Daoy (cell line): ENCODE results near the gene PIMREG. TPM values are rescaled to one million over a fixed set of nuclear protein-coding genes. Genes with fewer than 3 reads are reported as not detected.

ENCODE experiments used
- DNase-seq: peaks from one replicate; pipeline ENCODE4 v3.0.0-alpha.2; 2015; ENCODE audit warnings: low read depth
- total RNA-seq: library from RNA; depleted of rRNA; stranded (reverse); fragments of >200 nt; shearing (Covaris generic); gene quantifications from 2 replicates; pipeline ENCODE4 v1.2.3, GENCODE V29; 2014

PIMREG gene
- total RNA-seq, 1 experiment from 2014 or later: 70.6 TPM

DNA sequence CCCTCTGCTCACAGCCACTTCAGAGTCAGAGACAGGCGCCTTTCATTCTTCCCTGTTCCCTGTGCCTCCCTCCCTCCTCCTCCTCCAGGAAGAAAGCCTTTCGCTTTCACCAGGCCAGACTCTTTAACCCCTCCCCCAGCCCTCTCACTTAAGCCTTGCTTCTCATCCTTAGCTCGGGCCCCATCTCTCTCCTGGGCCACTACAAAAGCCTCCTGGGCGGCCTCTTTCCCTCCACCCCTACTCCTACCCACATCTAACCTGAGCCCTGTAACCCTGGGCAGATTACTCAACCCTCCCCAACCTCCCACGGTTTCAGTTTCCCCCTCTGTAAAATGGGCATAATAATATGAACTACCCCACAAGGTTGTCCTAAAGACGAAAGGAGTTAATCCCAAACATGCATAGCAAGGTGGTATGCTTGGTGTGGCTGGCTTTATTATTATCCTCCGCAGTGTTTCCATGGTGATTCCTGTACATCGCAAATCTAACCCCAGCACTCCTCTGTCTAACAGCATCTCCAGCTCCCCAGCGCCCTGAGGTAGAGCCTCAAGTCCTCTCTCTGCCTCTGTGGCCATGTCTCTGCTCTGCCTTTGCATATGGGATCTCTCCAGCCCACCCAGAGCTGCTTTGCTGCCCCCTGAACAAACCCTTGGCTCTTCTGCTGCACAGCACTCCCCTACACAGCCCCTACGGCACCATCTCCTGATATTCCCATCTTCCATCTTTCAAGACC, 17.7 kb downstream of the PIMREG start:
- DNase-seq: no peak

DNA sequence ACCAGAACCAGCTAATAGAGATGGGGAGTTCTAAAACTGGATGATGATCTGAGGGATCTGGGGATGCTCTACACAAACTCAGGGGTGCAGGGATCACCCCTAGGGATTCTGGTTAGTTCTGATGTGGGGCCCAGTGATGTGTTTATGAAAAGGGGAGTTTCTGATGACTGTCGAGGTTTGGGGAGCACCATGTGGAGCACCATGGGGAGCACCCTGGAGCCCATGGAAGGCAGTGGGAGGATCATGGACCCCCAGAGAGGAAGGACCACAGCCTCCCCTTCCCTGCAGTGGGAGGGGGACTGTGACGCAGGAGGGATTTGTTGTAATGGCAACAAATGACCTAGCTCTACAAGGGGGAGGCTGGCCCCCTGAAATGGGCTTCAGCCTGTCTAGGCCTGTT, 18.4 kb downstream of the PIMREG start:
- no peak for DNase-seq

DNA sequence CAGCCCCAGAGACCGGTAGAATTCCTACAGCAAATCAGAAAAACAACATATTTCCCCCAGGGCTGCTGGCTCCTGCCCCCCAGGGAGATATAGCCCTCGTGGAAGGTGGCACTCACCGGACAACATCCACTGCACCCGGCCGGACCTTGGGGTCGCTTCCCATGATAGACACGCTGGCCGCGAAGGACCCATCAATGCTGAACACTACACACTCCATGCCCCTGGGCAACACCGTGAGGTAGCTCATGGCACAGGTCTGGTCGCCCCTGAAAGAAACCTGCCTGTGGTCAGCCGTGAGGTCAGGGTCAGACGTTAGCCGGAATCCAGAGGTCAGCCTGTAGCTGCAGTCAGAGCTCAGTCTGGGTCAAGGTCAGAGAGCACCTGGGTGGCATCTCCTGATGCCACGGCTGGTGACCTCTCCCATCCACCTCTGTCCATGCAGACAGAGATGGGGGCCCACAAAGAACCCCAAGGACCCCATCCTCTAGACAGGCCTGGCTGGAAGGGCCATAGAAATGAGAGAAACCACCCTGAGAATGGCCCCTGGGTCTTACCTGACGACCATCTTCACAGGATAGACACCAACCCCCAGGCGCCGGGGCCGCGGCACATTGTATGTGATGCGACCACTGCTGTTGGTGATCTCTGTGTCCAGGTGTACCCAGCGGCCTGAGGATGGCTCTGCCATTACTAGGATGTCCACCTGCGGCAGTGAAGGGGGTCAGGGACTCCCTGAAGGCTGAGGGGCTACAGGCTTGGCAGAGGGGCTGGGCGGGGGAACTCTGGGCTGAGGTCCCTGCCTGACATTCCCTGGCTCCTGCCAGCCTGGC, 19.6 kb downstream of the PIMREG start:
- DNase-seq: no peak

DNA sequence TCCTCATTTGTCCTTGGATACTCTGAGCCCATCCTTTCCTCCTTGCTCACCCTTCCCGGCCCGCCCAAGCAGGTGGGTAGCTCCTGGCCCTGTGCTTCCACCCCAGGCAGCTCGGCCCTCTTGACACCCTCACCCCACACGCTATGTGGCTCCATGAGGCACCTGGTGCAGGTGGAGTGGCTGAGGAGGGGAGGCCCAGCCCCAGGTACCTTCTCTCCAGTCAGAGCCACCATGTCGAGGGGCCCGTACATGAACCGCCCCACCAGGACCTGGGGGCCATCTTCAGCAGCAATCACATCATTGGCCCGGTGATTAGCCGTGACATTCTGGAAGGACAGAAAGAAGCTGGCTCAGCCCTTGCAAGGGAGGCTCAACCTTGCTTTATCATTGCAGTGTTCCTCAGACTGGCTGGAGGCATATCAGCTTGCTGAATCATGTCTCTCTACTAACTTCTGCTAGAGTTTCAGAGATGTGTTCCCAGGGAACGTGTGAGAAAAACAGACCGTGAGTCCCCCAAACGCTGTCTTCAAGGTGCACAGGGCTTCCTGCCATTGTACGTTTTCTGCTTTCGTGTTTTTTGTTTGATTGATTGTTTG, 20.3 kb downstream of the PIMREG start:
- no peak for DNase-seq

DNA sequence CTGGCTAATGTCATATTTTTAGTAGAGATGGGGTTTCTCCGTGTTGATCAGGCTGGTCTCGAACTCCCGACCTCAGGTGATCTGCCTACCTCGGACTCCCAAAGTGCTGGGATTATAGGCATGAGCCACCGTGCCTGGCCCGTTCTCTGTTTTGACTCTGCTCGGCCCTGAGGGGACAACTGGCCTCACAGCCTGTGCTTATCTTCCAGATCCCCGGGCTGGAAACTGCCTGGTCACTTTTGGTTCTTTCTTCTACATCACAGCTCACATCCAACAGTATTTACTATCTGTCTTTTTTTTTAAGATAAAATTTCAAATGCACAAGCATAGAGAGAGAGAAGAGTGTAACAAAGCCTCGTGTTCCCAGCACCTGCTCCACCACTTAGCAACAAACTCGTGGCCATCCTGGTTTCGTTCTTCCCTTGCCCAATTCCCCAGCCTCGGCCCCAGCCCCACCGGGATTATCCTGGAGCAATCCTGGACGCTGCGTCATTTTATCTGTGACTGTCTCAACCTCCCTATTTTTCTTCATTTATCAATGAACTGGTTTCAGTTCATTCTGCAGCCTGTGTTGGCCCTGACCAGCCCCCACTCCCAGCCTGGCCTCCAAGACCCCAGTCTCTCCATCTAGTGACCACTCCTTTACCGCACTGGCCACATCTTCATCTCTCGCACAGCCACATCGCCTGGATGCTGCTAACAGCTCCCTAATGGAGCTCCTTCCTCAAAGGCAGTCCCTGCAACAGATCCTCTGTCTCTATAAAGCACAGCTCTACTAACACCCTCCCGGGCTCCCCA, 21.1 kb downstream of the PIMREG start:
- no peak for DNase-seq

DNA sequence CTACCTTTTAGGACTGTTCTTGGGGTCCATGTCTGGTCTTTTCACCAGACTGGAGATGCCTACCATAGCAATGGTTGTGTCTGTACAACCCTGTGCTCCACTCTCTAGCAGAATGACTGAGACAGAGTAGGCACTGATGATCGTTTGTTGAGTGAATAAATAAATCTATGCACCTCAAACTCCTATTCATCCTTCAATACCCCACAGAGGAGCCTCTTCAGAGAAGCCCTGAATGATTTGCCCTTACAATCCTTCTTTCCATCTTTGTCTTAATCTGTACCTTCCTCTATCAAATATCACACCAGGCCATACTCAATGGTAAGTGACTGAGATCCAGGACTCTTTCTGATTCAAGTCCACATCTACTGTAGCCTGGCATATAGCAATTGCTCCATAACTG, 23.3 kb downstream of the PIMREG start:
- no peak for DNase-seq

DNA sequence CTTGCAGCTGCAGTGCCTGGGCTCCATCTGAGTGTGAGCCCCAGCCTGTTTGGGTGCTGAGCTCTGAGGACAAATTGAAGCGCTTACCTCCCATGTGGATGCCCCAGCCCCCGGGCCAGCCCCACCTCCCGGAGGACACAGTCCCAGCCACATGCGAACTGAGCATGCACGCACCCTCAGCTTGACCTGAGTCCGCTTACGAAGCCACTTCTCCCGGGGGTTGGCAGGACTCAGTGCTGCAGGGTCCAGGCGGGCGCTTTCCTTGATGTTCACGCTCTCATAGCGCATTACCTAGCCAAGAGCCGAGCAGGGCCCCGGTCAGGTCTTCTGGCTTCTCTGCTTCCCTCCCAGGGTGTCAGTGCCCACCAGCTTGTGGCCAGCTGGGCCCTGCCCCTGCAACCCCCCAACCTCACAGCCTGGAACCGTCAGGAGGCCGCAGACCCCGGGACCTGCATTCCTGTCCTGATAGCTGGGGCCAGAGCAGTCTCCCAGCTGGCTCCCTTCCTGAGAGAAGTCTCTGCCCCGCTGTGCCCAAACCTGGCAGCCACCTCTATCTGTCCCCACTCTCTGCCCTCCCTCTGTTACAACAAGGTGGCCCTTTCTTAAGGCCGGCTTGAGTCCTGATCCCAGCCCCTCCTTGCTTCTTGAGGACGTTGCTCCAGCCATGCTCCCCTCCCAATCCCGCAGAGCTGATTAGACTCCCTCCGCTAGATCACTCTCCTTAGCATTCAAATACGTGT, 24.0 kb downstream of the PIMREG start:
- no peak for DNase-seq

DNA sequence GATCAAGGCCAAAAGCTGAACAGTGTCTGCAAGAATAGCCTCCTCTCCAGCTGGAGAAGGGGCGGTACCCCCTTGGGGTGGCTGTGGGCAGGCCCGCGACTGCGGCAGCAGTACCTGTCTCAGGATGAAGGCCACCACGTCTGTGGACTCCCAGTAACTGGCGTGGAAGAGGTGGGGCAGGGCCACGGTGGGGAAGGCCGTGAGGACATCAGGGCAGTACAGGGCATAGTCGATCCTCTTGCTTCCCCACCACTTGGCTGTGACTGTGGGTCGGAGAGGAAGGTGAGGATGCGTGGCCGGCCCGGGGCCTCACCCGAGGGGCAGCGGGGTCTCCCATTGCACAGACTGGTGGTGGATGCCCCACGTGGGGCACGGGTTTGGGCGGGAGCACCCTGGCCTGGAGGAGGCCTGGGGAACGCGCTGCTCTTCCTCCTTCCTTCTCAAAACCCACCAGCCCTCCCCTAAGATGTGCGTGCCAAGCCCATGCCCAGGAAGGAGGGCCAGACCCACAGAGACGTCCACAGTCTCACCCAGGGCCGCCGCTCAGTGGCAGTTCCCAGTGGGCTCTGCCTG, 26.0 kb downstream of the PIMREG start:
- DNase-seq: no peak

DNA sequence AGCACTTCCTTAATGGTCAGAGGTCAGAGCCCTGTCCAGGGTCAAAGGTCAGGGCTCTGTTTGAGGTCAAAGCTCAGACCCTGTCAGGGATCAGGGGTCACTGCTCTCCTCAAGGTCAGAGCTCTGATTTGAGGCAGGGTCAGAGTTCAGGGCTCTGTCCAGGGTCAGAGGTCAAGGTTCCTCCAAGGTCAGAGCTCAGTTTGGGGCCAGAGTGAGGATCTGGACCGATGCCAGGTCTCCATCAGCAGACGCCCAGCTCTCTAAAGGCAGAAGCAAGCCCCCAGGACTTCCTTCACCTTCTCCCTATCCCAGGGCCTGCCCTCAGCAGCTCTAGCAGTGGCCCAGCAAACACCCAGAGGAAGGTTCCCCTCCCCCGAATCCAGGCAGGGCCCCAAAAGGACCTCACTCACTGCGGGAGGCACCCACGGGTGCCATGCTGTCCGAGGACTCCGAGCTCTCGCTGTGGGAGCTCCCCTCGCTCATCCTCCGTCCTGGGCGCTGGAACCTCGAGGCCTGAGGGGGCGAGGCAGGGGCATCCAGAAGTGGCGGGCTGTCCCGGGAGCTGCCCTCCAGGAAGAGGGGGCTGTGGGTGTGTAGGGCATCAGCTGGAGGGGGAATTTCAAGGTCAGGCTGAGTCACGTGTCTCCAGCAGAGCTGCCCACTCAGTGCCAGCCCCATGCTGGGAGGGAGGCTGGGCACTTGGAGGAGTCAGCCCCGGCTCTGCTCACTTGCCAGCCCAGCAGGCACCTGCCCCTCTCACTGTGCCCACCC, 26.7 kb downstream of the PIMREG start:
- DNase-seq: no peak

DNA sequence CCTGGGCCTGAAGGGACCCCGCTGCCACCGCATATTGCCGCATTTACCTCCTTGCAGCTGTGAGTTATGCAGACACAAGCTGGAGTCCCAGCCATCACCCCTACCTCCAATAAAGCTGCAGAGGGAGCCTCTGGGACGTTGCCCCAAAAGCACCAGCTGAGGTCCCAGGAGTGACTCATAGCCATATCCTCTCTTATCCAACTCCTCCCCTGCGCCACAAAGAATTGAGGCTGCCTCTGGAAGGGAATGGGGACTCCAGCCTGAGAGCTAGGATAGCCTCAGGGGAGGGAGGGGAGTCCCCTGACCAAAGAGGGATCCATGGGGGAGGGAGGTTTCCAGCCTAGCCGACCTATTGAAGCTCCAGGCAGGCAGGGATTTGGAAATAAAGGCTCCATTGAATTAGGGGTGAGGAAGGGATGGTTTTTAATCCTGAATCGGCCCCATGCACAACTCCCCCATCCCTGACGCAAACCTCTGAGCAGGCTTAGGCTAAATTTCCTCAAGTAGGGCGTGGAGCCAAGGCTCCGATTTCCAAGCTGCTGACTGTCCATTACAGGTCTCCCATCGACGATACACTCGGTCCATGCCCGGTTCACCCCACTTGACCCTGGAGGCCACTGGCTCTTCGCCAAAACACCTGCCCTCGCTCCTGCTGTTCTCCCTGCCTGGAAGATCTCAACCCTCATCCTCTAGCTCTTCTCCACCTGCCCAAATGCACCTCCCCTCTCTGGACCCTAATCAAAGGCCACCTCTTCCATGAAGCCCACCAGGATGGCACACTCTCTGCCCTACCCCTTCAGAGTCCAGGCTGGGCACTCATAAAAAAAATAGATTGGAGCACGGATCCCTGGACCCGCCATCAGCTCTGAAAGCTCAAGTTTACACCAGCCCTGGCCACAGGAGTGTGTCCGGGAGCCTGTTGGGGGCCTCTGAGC, 27.5 kb downstream of the PIMREG start:
- peak; percentile 89 for DNase-seq

DNA sequence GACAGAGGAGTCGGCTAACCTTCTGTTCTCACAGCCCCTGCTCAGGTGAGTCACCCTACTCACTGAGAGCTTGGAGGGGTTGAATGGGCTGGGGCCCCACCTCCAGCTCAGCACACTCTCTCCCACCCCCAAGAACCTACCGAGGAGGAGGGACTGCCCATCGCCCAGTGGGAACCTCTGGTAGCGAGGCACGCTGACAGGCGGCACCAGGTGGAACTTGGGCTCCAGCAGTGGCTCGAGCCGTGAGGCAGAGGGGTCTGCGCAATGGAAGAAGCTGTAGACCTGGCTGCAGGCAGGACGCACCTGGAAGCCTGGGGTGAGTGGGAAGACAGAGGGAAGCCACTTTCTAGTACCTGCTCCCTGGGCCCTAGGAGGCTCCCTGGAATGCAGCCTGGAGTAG, 28.3 kb downstream of the PIMREG start:
- DNase-seq: no peak

DNA sequence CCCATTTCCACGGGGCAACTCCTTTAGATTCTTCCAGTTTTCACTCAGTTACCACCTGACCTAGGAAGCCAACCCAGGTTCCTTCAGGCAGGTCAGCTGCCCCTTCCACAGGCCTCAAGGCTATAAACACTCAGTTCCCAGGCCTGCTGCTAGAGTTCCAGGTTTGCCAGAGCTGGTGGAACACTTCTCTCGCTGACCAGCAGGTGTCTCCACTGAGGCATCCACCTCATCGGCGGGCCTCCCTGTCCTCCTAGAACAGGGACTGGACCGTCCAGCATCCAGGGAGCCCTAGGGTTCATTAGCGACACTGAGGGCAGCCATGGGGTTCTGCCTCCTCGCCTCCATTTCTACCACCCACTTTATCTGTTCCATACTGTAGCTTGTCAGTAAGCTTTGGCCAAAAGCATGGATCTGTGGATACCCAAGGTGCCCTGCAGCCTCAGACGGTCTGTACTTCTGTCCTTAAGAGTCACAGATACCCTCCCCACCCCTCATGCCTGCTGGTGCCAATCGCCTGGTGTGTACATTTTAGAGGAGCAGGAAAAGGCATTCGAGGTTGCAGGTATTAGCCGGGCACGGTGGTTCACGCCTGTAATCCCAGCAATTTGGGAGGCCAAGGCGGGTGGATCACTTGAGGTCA, 29.0 kb downstream of the PIMREG start:
- peak; percentile 77 for DNase-seq

DNA sequence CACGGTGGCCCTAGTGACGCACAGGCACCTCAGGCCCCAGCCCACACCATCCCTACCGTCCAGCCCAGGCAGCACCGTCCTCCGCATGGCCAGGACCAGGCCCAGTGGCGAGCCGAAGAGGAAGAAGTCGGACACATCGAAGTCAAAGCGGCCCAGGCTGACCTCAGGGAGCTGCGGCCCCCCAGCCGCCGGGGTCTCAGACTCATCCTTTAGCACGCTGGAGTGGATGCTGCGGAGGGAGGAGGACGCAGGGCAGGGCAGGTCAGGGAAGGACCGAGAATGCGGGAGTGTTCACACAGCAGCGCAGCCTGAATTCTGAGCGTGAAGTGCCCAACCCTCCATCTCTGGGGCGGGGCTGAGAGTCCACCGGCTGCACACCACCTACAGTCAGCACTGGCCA, 30.1 kb downstream of the PIMREG start:
- DNase-seq: no peak

DNA sequence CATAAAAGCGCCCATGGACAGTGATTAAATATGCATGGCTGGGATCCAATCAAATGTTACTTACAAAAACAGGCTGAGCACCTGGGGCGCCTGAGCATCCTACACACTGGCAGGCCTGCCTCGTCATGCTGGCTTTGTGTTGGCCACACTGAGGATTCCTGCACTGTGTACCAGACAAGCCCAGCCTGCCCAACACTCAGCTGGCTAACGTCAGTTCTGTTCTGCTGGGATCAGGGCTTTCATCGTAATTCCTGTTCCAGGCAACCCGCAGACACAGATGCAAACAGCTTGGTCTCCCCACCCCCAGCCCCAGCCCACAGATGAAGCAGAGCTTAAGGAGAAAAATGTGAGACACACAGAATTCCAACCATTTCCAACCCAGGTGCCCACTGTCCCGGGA, 30.7 kb downstream of the PIMREG start:
- DNase-seq: no peak

DNA sequence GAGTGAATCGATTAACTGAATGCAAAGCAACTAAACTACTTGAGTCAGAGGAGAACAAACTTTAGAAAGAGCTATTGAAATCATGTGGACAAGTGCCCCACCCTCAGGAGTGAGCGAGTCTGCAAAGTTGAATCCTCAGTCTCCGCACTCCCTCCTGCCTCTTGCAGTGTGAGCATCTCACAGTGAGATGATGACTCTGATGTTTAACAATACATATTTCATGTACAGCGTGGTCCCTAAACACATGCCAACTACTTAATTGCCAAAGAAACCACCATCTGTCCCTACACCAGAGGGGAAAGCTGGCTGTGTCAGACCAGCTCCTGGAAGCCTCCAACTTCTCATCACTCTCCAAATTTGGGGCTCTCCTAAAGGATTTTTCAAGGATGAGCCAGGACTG, 31.2 kb downstream of the PIMREG start:
- no peak for DNase-seq

DNA sequence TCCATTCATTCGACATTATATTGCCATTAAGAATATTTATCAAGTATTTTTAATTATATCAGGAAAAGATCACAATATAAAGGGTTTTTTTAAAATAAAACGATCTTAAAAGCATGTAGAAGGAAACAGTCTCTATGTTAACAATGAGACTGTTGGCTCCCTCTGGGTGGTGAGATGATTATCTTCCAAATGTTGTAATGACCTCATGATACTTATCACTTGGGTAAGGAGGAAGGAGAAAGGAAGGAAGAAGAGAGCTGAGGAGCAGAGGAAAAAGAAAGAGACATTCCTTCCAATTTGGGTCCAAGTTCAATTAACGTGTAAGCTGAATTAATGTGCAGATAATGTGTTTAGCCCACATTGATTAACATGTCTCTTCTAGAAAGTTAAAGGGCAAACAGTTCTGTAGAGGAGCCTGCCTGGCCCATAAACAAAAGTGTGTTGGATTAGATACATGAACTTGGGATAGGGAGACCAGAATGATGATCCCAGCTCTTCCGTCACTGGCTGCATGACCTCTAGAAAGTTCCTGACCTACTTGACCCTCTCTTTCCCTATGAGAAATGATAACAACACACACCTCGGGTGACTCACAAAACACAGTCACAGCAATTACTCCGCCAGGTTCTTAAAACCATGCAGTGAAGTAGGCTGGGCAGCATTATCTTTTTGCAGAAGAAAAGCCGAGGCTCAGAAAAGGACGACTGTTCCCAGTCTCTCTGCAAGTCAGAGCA, 32.0 kb downstream of the PIMREG start:
- no peak for DNase-seq

DNA sequence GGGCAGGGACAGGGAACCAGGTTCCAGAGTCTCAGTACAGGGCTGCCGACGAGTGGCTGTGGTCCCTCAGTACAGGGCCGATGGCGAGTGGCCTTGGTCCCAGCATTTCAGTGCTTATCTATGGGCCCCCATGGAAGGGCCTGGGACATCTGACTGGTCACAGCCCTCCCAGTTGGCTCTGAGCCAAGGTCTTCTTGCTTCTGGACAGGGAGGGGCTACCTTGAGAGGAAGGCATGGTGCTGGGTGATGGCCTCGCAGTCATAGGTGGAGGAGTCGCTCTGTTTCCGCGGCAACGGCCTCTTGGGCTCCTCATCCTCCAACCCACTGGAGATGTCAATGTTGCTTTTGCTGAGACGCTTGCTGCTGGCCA, 32.5 kb downstream of the PIMREG start:
- DNase-seq: no peak

DNA sequence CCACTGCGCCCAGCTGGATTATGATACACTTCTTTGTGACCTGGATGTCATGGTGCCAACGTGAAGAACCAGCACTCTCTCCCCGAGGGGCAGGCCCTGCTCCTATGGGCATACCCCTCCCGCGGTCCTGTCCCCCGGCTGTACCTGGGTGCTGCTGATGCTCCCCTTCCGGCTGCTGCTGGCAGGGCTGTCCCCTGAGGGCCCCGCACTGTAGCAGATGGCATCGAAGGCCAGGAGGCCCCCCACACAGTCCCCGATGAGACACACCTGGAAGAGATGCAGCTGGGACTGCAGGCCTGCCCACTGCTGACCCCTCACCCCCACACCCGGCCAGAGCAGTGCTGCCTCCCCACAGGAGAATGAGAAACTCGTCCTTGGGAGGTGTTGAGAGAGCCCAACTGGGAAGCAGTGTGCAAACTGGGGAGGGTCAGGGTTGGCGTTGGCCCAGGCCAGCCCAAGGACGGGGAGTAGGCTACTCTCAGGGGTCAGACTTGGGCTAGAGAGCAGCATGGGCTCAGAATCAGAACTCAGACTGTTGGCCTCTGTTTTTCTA, 33.7 kb downstream of the PIMREG start:
- no peak for DNase-seq
